GM19023 (cell line): Measurements from ENCODE around the gene OR4D2.
A peak's percentile ranks its signal among the peaks of the same experiment; 100 is the strongest.

Experiments
- ATAC-seq: cut with Tn5 transposase; IDR thresholded peaks from one replicate; pipeline ENCODE4 v1.9.1; 2021; ENCODE audit warnings: mild to moderate bottlenecking, moderate library complexity; ENCODE audit not compliant: unreplicated experiment

The OR4D2 gene

DNA sequence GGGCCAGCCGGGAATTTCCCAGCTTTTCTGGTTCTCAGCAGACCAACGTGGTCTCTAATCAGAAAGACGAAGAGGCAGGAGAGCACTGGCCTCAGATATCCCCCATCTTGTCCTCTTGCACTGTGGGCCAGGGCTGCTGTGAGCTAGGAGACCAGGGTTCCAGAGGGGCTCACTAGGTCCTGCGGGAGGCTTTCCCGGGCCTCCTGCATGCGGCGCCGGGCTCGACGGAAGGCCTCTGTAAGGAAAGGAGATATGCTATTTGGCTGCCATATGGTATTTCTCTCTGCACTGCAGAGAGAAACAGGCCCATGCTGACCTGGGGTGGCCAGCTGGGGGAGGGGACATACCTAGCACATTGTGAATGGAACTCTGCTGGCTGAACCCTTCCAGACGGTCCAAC is 39.2 kb downstream of the OR4D2 start:
- no peak for ATAC-seq

DNA sequence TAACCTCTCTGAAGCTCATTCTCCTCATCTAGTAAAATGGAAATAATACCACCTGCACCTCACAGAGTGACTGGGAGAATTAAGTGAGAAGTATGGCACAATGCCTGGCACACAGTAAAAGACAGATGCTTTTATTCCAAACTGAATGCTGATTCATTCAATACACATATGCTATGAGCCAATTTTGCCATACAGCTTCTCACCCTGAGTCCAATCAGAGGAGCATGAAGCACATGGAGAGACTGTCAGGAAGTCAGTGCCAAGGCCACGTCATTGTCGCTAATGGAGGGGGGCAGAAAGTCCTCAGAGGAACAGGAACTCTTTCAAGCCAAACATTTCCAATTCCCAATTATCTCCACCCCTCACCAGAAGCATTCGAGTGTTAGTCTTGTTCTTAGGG is 40.7 kb downstream of the OR4D2 start:
- ATAC-seq = no peak

GRCh38 chr17:58208344-58208743 is 41.6 kb downstream of the OR4D2 start:
- ATAC-seq = no peak

DNA sequence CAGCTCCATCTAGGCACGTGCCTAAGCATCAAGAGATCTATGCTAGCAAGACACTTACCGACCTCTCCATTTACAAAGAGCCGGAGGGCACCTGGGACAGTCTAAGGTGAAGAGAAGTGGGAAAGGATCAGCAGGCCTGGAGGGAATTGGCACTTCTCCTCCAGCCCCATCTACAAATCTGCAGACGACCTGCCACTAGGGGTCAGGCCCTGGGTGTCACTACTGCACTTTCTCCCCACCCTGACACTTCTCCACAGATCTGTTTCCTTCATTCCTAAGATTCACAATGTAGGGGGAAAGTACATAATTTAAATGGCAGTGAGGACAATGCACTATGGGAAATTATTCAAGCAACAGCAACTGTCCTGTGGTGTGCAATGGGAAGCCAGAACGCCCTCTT is 44.1 kb downstream of the OR4D2 start:
- no peak for ATAC-seq

- no peak for ATAC-seq
Measured at GRCh38 chr17:58215685-58216084, 48.9 kb downstream of the OR4D2 start.

- no peak for ATAC-seq
Measured at GRCh38 chr17:58217766-58218165, 51.0 kb downstream of the OR4D2 start.

- peak; percentile 96 for ATAC-seq
Measured at GRCh38 chr17:58219007-58219788, 52.4 kb downstream of the OR4D2 start, which contains the start of gene MKS1. Gene MKS1, minus strand, starts transcription at chr17:58219255. Its CDS starts 25 bp downstream, at chr17:58219230.

GRCh38 chr17:58219789-58220183 is 53.0 kb downstream of the OR4D2 start:
- no peak for ATAC-seq
